ENCODE results near the gene TMF1.
A peak's percentile ranks its signal among the peaks of the same experiment; 100 is the strongest.

Gene TMF1

DNA sequence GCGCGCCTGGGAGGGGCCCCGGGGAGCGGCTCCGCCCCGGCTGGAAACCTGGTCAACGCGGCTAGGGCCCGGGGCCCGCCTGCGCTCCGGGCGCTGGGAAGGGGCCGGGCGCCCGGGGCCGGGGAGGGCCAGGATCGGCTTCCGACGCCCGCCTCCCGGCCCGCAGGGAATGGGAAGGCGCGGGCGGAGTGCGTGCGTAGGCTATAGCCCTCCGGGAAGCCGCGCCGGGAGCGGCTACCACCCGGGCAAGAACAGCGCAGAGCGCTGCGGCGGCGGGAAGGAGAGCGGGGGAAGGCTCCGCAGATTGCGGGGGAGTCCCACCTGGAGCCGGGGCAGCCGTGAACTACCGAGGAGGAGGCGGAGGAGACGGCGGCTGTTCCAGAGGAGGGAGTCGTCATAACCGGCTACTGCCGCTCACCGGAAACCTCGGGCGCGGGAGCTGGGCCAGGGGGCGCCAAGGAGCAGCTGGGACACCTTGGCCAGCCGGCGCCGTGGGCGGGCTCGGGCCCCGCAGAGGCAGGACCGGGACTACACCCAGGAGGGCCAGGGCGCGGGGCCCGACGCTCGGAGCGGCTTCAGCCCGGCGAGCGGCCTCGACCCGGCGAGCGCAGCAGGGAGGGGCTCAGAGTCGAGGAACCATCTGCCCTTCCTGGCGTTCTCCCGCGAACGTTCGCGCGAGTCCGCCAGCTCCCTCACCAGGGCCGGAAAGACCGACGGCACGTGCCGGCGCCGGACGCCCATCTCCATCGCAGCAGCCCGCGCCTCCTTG, 38.7 kb downstream of the TMF1 start, which contains the start of gene EOGT:
Gene EOGT (minus strand): TSS at position 432 of the 769 bp plus-strand sequence. CDS start 3,838 bp downstream, outside the sequence.
- peak; percentile 68 to 77 for DNase-seq (ENCODE audit: low read depth in 2 of 2)

DNA sequence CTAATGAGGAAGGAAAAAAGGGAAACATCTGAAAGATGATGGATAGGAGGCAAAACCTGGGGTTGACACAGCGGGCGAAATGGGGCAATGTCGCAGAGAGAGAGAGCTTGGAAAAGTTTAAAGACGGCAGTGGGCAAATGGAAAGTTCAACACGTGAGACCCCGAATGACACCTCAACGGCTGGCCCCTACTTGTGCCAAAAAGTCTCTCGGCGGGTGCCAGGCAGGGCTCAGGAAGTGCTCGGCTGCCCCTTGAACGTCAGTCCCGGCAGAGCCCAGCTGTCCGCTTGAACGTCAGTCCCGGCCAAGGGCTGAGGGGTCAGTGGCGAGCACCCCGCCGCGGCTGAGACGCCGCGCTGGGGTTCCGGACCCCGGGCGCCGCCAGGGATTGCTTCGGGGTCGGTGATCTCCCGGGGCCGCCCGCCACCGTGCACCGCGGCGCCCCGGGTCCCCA, 39.3 kb downstream of the TMF1 start:
- DNase-seq (ENCODE audit: low read depth in 2 of 2), result no peak

GRCh38 chr3:69012100-69012799, 39.9 kb downstream of the TMF1 start:
- DNase-seq (ENCODE audit: low read depth in 2 of 2), result no peak

GRCh38 chr3:69011096-69011730, 40.9 kb downstream of the TMF1 start:
- DNase-seq (ENCODE audit: low read depth in 2 of 2), result no peak

DNA sequence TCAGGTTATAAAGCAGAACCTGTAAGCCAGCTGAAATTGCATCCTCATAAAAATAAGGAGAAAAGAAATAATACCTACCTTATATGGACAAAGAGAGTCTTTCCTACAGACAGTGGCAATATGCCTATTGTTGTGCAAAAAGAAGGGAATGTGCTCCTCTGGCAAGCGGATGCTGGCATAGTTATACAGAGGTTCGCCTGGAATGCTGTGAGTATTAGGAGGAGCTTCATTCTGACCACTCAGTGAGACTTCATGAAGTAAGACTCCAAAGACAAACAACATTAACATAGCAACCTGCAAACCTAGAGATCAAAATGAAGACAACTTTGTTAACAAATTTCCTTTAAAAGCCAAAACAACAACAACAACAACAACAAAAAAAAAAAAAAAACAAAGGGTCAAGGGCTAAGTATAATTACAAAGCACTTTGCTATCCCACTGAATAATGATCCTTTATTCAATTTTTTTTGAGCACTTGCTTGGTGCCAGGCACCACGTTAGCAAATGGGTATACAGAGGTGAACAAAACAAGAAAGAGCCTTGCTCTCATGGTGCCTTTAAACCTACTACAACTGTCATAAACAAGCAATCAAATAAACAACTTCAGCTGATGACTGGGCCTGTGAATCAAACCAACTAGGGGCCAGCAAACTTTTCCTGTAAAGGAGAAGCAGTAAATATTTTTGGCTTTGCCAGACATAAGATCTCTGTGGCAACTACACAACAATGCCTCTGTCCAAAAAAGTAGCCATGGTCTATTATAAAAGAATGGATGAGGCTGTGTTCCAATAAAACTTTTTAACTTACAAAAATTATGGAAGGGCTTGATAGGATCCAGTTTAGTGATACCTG, 42.3 kb downstream of the TMF1 start:
- no peak for DNase-seq (ENCODE audit: low read depth in 2 of 2)

DNA sequence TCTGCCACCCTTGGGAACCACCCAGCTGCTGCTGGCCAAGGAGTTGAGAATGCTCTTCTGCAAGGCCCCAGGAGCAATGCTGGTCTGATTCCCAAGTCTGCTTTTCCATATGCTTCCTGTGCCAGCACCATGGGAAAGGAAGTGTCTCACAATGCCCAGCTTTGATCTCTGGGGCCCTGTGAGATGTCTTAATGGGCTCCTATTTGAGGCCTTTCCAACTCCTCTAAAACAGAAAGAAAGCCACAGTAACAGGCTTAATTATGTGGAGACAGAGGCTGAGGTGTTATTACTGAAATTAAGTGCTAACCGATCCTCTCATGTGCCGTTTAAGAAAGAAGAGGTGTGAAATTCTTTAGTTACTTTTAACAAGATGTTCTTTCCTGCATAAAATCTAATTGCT, 43.2 kb downstream of the TMF1 start:
- no peak for DNase-seq (ENCODE audit: low read depth in 2 of 2)

DNA sequence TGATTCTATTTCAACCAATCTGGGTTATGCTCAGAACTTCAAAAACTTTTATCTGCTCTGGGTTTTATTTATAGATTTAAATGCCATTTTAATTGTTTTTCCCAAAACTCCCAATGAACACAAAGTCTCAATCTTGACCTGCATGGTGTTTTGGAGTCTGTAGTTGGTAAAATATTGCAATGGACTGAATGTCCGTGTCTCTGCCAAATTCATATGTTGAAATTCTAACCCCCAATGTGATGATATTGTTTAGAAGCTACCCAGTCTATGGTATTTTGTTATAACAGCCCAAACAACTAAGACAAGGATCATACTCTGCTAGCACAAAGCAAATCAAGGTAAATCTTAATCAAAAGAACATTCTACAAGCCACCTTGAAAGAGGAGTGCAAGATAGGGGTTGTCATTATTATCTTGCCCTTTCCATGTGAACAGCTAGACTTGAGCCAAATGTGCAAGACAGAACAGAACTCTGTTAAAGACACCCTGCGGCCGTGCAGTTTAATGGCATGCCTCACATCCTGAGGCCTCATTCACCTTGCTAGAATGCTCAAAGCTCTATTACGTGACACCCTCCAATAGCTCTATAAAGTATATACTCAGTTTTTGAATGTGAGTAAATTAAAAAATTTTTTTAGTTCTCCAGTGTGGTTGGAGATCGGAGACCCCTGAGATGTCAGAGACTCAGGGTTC, 46.2 kb downstream of the TMF1 start:
- DNase-seq (ENCODE audit: low read depth in 2 of 2), result no peak

- DNase-seq (ENCODE audit: low read depth in 2 of 2), result no peak
Observed at GRCh38 chr3:69005071-69005790, 46.9 kb downstream of the TMF1 start.

DNA sequence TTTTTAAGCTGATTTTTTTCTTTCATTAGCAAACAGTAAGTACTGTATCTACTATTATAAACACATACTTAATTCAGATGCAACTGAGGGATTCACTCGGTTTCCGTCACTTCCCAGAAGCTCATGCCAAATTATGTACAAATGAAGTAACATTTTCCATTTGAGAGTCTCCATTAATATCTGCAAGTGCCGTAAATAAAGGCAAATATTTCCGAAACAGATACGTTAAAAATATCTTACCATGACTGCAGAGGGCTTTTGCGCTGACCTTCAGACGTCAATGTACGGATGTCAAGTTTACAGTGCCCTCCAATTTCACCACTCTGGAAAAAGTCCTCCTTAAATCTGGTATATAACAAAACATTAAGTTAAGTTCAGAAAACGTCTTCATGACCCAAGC, 48.0 kb downstream of the TMF1 start:
- DNase-seq (ENCODE audit: low read depth in 2 of 2), result no peak

GRCh38 chr3:68999605-69000004, 52.5 kb downstream of the TMF1 start:
- DNase-seq (ENCODE audit: low read depth in 2 of 2), result no peak

GRCh38 chr3:68999158-68999557, 53.0 kb downstream of the TMF1 start:
- DNase-seq (ENCODE audit: low read depth in 2 of 2), result no peak

DNA sequence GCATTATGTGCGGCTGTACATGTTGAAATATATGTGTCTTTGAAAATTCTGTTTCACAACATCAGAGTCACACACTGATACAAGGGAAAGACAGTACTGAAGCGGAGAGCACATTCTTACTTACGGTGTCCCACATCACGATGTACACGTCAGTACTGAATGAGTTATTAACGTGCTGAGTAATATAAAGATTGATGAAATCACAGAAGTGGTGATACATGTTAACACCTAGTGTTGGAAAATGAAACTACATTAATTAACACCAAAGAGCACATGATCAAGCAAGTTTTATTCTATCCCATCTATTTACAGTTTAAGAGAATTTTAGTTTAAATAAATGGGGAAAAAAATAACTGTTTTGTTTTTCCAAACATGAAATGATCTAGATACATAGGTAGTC, 54.2 kb downstream of the TMF1 start:
- no peak for DNase-seq (ENCODE audit: low read depth in 2 of 2)

DNA sequence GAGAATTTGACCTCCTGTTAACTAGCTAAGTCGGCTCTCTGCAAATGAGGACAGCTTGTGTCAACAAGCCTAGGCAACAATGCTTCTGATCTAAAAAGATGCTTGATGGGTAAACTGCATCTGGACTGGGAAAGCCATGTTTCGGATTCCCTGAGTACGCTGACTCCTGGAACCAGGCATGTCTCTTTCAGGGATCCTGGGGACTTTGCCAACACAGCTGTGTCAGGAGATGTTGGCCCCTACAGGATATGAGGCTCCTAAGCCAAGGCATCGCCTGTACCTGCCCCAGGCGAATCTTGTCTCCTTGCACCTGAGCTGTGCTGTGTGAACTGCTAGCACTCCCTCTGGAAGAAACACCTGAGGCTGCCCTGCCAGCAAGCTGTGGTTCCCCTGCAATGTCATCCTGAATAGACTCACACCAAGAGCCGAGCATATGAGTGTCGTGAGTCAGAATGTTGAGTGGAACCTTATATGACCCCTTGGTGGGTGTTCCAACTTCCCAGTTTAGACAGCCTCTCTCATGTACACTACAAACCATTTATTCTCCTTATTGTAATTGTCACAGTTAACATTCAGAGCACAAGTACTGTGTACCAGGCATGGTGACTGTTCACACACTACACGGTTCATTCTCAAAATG, 55.7 kb downstream of the TMF1 start:
- DNase-seq (ENCODE audit: low read depth in 2 of 2), result no peak

DNA sequence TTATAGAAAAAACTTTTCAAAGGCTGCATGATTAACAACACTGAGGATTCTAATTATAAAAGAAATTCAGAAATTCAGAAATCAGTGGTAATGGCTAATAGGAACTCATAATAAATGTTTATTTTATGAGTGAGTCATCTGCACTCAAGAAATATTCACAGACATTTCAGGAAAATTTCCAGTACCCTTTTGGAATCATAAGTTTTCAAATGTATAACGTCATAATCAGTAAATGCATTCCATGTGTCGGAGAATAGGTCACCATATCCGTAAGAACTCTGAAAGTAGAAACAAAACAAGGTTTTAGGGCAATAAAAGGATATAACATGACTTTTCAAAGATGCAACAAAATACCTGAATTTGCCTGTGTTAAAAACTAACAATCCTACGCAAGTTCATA, 63.4 kb downstream of the TMF1 start:
- DNase-seq (ENCODE audit: low read depth in 2 of 2), result no peak

GRCh38 chr3:68987322-68987721, 64.8 kb downstream of the TMF1 start:
- DNase-seq (ENCODE audit: low read depth in 2 of 2), result no peak

- DNase-seq (ENCODE audit: low read depth in 2 of 2), result no peak
Observed at GRCh38 chr3:68986496-68987208, 65.5 kb downstream of the TMF1 start.

DNA sequence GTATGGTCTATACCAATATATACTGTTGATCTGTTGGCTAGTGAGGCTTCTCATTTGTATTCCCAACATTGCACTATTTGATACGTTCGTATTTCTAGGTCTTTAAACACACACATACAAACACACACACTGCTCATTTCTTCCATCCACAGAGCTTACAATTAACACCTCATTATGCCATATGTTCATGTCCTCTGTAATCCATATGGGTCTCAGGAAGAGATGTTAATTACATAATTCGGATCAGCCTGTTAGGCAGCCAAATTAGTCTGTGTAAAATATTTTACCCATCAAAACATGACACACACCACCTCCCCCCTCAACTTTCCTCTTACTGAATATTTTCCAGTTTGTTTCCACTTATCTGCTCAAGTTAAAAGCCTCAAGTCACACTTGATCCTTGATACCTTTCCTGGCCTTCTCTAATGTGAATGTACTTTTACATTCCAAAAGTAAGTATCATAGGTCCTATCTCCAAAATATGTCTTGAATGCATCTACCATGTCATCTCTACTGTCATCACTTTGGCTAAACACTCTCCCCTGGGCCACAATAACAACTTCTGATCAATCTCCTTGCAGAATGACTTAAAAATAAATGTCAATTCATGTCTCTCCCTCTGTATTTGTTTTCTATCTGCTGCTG, 66.9 kb downstream of the TMF1 start:
- no peak for DNase-seq (ENCODE audit: low read depth in 2 of 2)

- DNase-seq (ENCODE audit: low read depth in 2 of 2), result no peak
Observed at GRCh38 chr3:68984011-68984530, 68.1 kb downstream of the TMF1 start.

Data from stimulated activated CD4-positive, alpha-beta T cell treated with anti-CD3 and anti-CD28 coated beads, Interleukin-15, amount 100 ng/mL, for 48 hours (primary cell).